Endothelial cell of umbilical vein (primary cell): ENCODE results near the gene ATP2A2. TPM values are rescaled to one million over a fixed set of nuclear protein-coding genes. Genes with fewer than 3 reads are reported as not detected.
"Not testable (repeated sequence)": the region's sequence is repeated elsewhere in the genome, so short reads cannot be mapped to it uniquely, and the experiment has no call there.

Experiments used
- BruUV-seq: library from RNA; stranded (reverse); fragments of 400-500 nt; replicated peaks from 2 replicates; lab custom pipeline; 2021; lab: Mats Ljungman, UMichigan
- CTCF ChIA-PET: fragments of 300-600, 350-600 bp; sonication (Branson Sonifier 250); formaldehyde crosslinking; loops from one replicate; lab custom pipeline; 2021; ENCODE audit warnings: antibody characterized with exemption, inconsistent platforms; lab: Charles Lee
- POLR2A ChIA-PET: fragments of 300-600, 350-600 bp; sonication (Branson Sonifier 250); formaldehyde crosslinking; loops from one replicate; lab custom pipeline; 2021; ENCODE audit warnings: antibody characterized with exemption, inconsistent platforms; lab: Charles Lee
- DNase-seq: peaks from one replicate; pipeline ENCODE4 v3.0.0-alpha.2; 2011; ENCODE audit warnings: low read depth, low spot score
- FAIRE-seq: peaks from 2 replicates; lab custom pipeline; 2011; peaks lifted over from hg19 to GRCh38; lab: Jason Lieb, UNC
- H2AFZ ChIP-seq: 2 replicates; pipeline ENCODE4 v1.6.0; 2012; ENCODE audit warnings: low read depth, low read length, control low read depth, inconsistent platforms
- H3K27ac ChIP-seq: 2 replicates; pipeline ENCODE4 v1.5.1; 2011; ENCODE audit warnings: low read depth, mild to moderate bottlenecking, control low read depth, low read length, moderate library complexity; ENCODE audit not compliant: insufficient read depth
- H3K27me3 ChIP-seq, 2 experiments: 2 replicates each; pipeline versions ENCODE4 v1.6.0 to v1.6.1; 2011; ENCODE audit warnings: low read length in 2 of 2, mixed read lengths in 1 of 2; ENCODE audit not compliant: control insufficient read depth in 2 of 2, insufficient read depth in 2 of 2
- H3K36me3 ChIP-seq, 2 experiments: 2 replicates in 1 of 2; 3 replicates in 1 of 2; pipeline ENCODE4 v1.5.1; 2011; ENCODE audit warnings: low read length in 2 of 2, mild to moderate bottlenecking in 1 of 2, moderate library complexity in 1 of 2; ENCODE audit not compliant: control insufficient read depth in 2 of 2, insufficient read depth in 2 of 2; ENCODE audit errors: extremely low read depth in 1 of 2
- H3K4me1 ChIP-seq: 3 replicates; pipeline ENCODE4 v1.5.1; 2011; ENCODE audit warnings: mild to moderate bottlenecking, low read length; ENCODE audit not compliant: control insufficient read depth, insufficient read depth; ENCODE audit errors: extremely low read depth
- H3K4me2 ChIP-seq: 2 replicates; pipeline ENCODE4 v1.6.1; 2011; ENCODE audit warnings: low read length, control low read depth, mixed read lengths; ENCODE audit not compliant: insufficient read depth
- H3K4me3 ChIP-seq, 3 experiments: fragments of 200-600 bp in 1 of 3; sonication (generic), shearing (Covaris generic) in 1 of 3; replicated peaks in 1 of 3; 2 replicates each; pipeline ENCODE4 v1.5.1; 2011 to 2016; ENCODE audit warnings: control low read depth in 3 of 3, low read length in 3 of 3, mild to moderate bottlenecking in 2 of 3, inconsistent platforms in 1 of 3, low read depth in 1 of 3, moderate library complexity in 1 of 3; ENCODE audit not compliant: insufficient read depth in 1 of 3
- H3K79me2 ChIP-seq: 2 replicates; pipeline ENCODE4 v1.6.0; 2012; ENCODE audit warnings: low read length, inconsistent platforms; ENCODE audit not compliant: control insufficient read depth, insufficient read depth
- H3K9ac ChIP-seq: replicated peaks from 2 replicates; pipeline ENCODE3; 2011; ENCODE audit warnings: low read length, control low read depth; ENCODE audit not compliant: insufficient read depth; ENCODE audit errors: extremely low read depth
- H3K9me1 ChIP-seq: replicated peaks from 3 replicates; pipeline ENCODE4 v1.6.0; 2011; ENCODE audit warnings: mild to moderate bottlenecking, low read length; ENCODE audit not compliant: control insufficient read depth, insufficient read depth; ENCODE audit errors: extremely low read depth
- H3K9me3 ChIP-seq: replicated peaks from 2 replicates; pipeline ENCODE4 v1.5.1; 2012; ENCODE audit warnings: low read length, inconsistent platforms; ENCODE audit not compliant: control insufficient read depth, insufficient read depth
- H4K20me1 ChIP-seq: replicated peaks from 2 replicates; pipeline ENCODE3; 2011; ENCODE audit warnings: mild to moderate bottlenecking, low read length; ENCODE audit not compliant: control insufficient read depth, insufficient read depth; ENCODE audit errors: extremely low read depth
- CTCF ChIP-seq, 2 donors: IDR thresholded peaks; 1 replicate in 1 of 2; 2 replicates in 1 of 2; pipeline ENCODE4 v1.5.1; 2011; ENCODE audit warnings: low read length in 2 of 2, mild to moderate bottlenecking in 2 of 2, moderate library complexity in 2 of 2, control low read depth in 1 of 2, inconsistent platforms in 1 of 2, low read depth in 1 of 2; ENCODE audit not compliant: insufficient read depth in 1 of 2; ENCODE audit errors: extremely low read depth in 1 of 2
- EZH2 ChIP-seq: IDR thresholded peaks from 2 replicates; pipeline ENCODE4 v1.6.1; 2012; ENCODE audit warnings: borderline replicate concordance, low read depth, mild to moderate bottlenecking, moderate library complexity, low read length, inconsistent platforms; ENCODE audit not compliant: severe bottlenecking
- dilution Hi-C: fragments of 300-500 bp; cut with MboI; formaldehyde crosslinking; loops from one replicate; pipeline ENCODE4 v1.15.0; 2019; ENCODE audit warnings: low sequenced_read_pairs; ENCODE audit not compliant: extremely low pct_ligation_motif_present
- intact Hi-C: fragments of 100-400 bp; cut with micrococcal nuclease; formaldehyde crosslinking; loops from one replicate; pipeline ENCODE4 v1.10.0; 2022
- polyA plus RNA-seq, 4 experiments: library from polyadenylated mRNA; depleted of rRNA in 3 of 4; stranded (reverse) in 3 of 4; unstranded in 1 of 4; fragments of >200 nt; gene quantifications; 2 replicates each; pipeline versions ENCODE4 v1.2.1 to v1.2.3, GENCODE V29; 2011 to 2012; ENCODE audit warnings: missing spikeins in 1 of 4
- total RNA-seq: library from RNA; stranded (reverse); gene quantifications from 2 replicates; pipeline ENCODE4 v1.2.3, GENCODE V29; 2021
- TF ChIP-seq, protein P1 (sequence below): IDR thresholded peaks from 2 replicates; pipeline ENCODE4 v1.6.1; 2011; ENCODE audit not compliant: insufficient read depth, insufficient read length

The ATP2A2 gene
- total and polyA plus RNA-seq, 2 donors (not counting 3 experiments of a cell fraction or from before 2014, with no cell fraction given), result 102 to 239 TPM

GRCh38 chr12:110355073-110355472 is 74.0 kb downstream of the ATP2A2 start:
- dilution Hi-C loops (no loop called here), intact Hi-C loops (no loop called here)
- Histone ChIP-seq H3K36me3 (peaks cover 0 to 4% of the 10 kb centered on the region in 2 experiments), H3K9me1 (no peaks in the 10 kb centered on the region), H3K4me3 (no peak overlapping the region), H3K27me3 (no peaks in the 10 kb centered on the region), H3K79me2 (no peaks in the 10 kb centered on the region), H3K9me3 (no peaks in the 10 kb centered on the region), H2AFZ (no peak overlapping the region), H3K4me2 (no peak overlapping the region), H3K27ac (no peak overlapping the region), H3K9ac (no peak overlapping the region), H4K20me1 (no peaks in the 10 kb centered on the region), H3K4me1 (peaks cover 16% of the 10 kb centered on the region)
- no TSS peak for BruUV-seq
- CTCF ChIA-PET, result interaction anchor here (1.0 to 3.3 kb wide), 4 partner anchors 10 to 247 kb away, joined by 3 to 19 read pairs (median 10); no protein-coding TSS in a partner anchor
- TF ChIP-seq EZH2 (no peak), CTCF (IDR thresholded peaks at IDR 0.05; ENCODE audit: extremely low read depth in 1 of 2, insufficient read depth in 1 of 2, low read depth in 1 of 2, low read length in 2 of 2) (peak; percentile 22 to 27)
- TF ChIP-seq, protein P1, sequence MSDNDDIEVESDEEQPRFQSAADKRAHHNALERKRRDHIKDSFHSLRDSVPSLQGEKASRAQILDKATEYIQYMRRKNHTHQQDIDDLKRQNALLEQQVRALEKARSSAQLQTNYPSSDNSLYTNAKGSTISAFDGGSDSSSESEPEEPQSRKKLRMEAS, result no peak
- FAIRE-seq, result no peak
- POLR2A ChIA-PET, result interaction anchor here (0.7 kb wide), 1 partner anchor 246 kb away, joined by 4 read pairs; no protein-coding TSS in a partner anchor
- no peak for DNase-seq

- H3K9me1 ChIP-seq, H3K9me3 ChIP-seq, H2AFZ ChIP-seq, intact Hi-C loops, dilution Hi-C loops, H3K9ac ChIP-seq, H3K4me3 ChIP-seq, H3K4me2 ChIP-seq, H3K4me1 ChIP-seq, H3K36me3 ChIP-seq, H4K20me1 ChIP-seq, BruUV-seq, FAIRE-seq, POLR2A ChIA-PET, H3K27me3 ChIP-seq, H3K27ac ChIP-seq, H3K79me2 ChIP-seq: not testable (repeated sequence)
- CTCF ChIA-PET, result interaction anchor here (0.7 to 2.0 kb wide), 5 partner anchors 9 to 243 kb away, joined by 3 to 12 read pairs (median 5); no protein-coding TSS in a partner anchor
- DNase-seq, result peak; percentile 24
Observed at GRCh38 chr12:110358384-110359097, 77.5 kb downstream of the ATP2A2 start.
